ENCODE measurements around the gene MACROD2. TPM values are rescaled to one million over a fixed set of nuclear protein-coding genes. Genes with fewer than 3 reads are reported as not detected.

Gene MACROD2
- total RNA-seq, 2 donors from 2014 or later = 8.3 to 21.8 TPM

GRCh38 chr20:14401479-14402138 is 406.3 kb downstream of the MACROD2 start:
- intact Hi-C loops (cut with DNase I) = no loop called here

GRCh38 chr20:14404515-14404914 is 409.2 kb downstream of the MACROD2 start:
- no peak for ATAC-seq
- intact Hi-C loops (cut with DNase I) = no loop called here
- H3K27me3 ChIP-seq = no peaks in the 10 kb centered on the region
- no peak overlapping the region for H3K4me3 ChIP-seq
- 92 to 94% methylated on average over 2 of the region's 2 CpGs for WGBS, 2 donors
- no peaks in the 10 kb centered on the region for H3K4me1 ChIP-seq
- no peaks in the 10 kb centered on the region for H3K36me3 ChIP-seq (replicated peaks in 1 of 2; ENCODE audit: insufficient read depth in 1 of 2, low read depth in 2 of 2)
- H3K27ac ChIP-seq = no peak overlapping the region
- H3K9me3 ChIP-seq = no peaks in the 10 kb centered on the region
- DNase-seq = no peak
- TF ChIP-seq POLR2A (IDR thresholded peaks at IDR 0.05) = no peak
- no peak for TF ChIP-seq CTCF (IDR thresholded peaks at IDR 0.05)

More at GRCh38 chr20:14401479-14402138, 406.3 kb downstream of the MACROD2 start:
- DNase-seq = no peak
- H3K36me3 ChIP-seq (replicated peaks in 1 of 2; ENCODE audit: insufficient read depth in 1 of 2, low read depth in 2 of 2) = no peaks in the 10 kb centered on the region
- no peak for ATAC-seq
- no peak for TF ChIP-seq POLR2A (IDR thresholded peaks at IDR 0.05)
- TF ChIP-seq CTCF (IDR thresholded peaks at IDR 0.05) = no peak
- no peak overlapping the region for H3K27ac ChIP-seq
- H3K27me3 ChIP-seq = no peaks in the 10 kb centered on the region
- H3K4me1 ChIP-seq = no peaks in the 10 kb centered on the region
- H3K9me3 ChIP-seq = no peaks in the 10 kb centered on the region
- no peak overlapping the region for H3K4me3 ChIP-seq

DNA sequence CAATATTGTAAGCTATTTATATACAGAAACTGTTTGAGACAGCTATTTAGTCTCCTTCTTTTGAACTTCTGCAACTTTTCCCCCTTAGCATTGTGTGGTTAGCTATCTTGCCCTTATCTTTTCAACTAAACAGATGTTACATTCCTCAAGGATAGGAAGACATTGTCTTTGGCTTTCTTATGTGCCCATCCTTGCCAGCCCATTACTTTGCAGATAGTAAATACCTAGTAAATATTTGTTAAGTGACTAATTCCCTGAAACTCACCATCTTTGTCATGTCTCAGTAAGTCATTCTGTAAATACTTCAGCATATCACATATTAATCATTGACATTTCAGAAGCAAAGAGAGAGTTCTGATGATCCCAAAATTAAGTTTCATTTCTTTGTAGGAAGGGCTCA is 411.2 kb downstream of the MACROD2 start:
- no peak overlapping the region for H3K4me3 ChIP-seq
- peaks cover 4% of the 10 kb centered on the region for H3K4me1 ChIP-seq
- no peaks in the 10 kb centered on the region for H3K9me3 ChIP-seq
- no peaks in the 10 kb centered on the region for H3K27me3 ChIP-seq
- intact Hi-C loops (cut with DNase I) = no loop called here
- no peak for DNase-seq
- no peak overlapping the region for H3K27ac ChIP-seq
- TF ChIP-seq CTCF (IDR thresholded peaks at IDR 0.05) = no peak
- no peak for TF ChIP-seq POLR2A (IDR thresholded peaks at IDR 0.05)
- H3K36me3 ChIP-seq (replicated peaks in 1 of 2; ENCODE audit: insufficient read depth in 1 of 2, low read depth in 2 of 2) = no peaks in the 10 kb centered on the region
- ATAC-seq = no peak

GRCh38 chr20:14407336-14407735 is 412.0 kb downstream of the MACROD2 start:
- Histone ChIP-seq H3K4me3 (no peak overlapping the region), H3K9me3 (no peaks in the 10 kb centered on the region), H3K36me3 (replicated peaks in 1 of 2; ENCODE audit: insufficient read depth in 1 of 2, low read depth in 2 of 2) (no peaks in the 10 kb centered on the region), H3K4me1 (peaks cover 4% of the 10 kb centered on the region), H3K27me3 (no peaks in the 10 kb centered on the region), H3K27ac (no peak overlapping the region)
- DNase-seq = no peak
- whole genome bisulfite sequencing, 2 donors = 78 to 82% methylated on average over 3 of the region's 3 CpGs
- ATAC-seq = no peak
- intact Hi-C loops (cut with DNase I) = no loop called here
- no peak for TF ChIP-seq CTCF (IDR thresholded peaks at IDR 0.05)
- no peak for TF ChIP-seq POLR2A (IDR thresholded peaks at IDR 0.05)

DNA sequence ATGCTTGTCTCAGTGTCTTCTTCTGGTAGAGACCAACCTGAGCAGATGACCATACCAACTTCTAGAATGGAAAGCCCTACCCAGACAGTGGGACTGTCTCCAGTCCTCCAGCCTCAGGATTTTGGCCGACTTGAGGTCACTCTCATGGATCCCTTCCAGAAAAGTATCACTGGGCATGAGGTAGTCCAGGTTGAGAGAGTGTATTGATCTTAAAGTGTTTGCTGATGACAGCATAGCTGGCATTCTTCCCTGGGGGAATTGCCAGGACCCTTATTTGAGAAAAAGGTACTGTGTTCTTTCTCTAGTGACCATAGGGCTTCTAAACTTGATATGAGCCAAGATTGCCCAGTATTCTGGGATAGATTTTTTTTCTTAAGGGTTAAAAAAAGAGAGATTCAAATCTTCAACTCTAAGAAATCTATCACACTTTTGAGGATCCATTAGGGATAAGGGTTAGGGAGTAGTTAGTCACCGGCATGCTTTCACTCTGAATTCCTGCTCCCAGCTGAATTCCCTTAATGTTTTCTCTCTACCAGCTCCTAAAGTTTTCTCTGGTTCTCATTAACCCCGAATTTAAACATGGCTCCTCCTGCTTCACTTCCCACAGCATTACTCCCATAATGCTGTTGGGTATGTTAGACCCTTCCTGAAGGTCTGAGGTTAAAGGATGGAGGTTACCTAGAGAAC is 415.7 kb downstream of the MACROD2 start:
- TF ChIP-seq CTCF (IDR thresholded peaks at IDR 0.05) = no peak
- TF ChIP-seq POLR2A (IDR thresholded peaks at IDR 0.05) = no peak
- Histone ChIP-seq H3K27ac (no peak overlapping the region), H3K36me3 (replicated peaks in 1 of 2; ENCODE audit: insufficient read depth in 1 of 2, low read depth in 2 of 2) (no peaks in the 10 kb centered on the region), H3K4me3 (no peak overlapping the region), H3K4me1 (peaks cover 8% of the 10 kb centered on the region), H3K9me3 (no peaks in the 10 kb centered on the region), H3K27me3 (no peaks in the 10 kb centered on the region)
- WGBS, 2 donors = 45 to 52% methylated on average over 3 of the region's 3 CpGs
- intact Hi-C loops (cut with DNase I) = no loop called here
- ATAC-seq = peak; percentile 70
- DNase-seq = peak; percentile 17 to 40 (median 30)

Data from body of pancreas (tissue), 4 donors.